Stromal cell of bone marrow (primary cell): ENCODE measurements around the gene FMO3.

Source experiments
- DNase-seq: peaks from one replicate; pipeline ENCODE4 v3.0.0-alpha.2; 2012; ENCODE audit warnings: low read depth

The FMO3 gene

DNA sequence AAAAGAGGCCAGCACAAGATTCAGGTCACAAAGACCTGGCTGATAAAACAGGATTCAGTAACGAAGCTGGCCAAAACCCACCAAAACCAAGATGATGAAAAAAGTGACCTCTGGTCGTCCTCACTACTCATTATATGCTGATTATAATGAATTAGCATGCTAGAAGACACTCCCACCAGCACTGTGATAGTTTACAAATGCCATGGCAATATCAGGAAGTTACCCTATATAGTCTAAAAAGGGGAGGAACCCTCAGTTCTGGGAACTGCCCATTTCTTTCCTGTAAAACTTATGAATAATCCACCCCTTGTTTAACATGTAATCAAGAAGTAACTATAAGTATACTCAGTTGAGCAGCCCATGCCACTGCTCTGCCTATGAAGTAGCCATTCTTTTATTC lies 68.4 kb downstream of the FMO3 start:
- no peak for DNase-seq

DNA sequence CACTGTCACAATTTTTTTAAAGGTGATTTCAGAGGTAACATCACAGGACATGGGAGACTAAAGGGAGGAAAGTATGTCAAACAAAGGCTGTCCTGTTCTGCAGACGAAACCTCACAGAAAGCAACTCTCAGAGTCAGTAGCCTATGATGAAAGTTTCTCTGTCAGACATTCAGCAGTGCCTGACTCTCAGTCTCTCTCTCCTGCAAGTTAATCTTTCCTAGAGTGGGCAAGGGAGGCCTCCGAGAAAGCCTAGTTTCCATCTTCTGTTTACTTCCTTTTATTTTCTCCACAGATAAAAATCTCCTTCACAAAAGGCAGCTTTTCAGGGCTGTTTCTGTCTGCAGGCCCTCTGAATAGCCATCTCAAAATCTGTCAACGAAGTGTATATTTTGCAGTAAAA lies 69.5 kb downstream of the FMO3 start:
- DNase-seq = no peak

DNA sequence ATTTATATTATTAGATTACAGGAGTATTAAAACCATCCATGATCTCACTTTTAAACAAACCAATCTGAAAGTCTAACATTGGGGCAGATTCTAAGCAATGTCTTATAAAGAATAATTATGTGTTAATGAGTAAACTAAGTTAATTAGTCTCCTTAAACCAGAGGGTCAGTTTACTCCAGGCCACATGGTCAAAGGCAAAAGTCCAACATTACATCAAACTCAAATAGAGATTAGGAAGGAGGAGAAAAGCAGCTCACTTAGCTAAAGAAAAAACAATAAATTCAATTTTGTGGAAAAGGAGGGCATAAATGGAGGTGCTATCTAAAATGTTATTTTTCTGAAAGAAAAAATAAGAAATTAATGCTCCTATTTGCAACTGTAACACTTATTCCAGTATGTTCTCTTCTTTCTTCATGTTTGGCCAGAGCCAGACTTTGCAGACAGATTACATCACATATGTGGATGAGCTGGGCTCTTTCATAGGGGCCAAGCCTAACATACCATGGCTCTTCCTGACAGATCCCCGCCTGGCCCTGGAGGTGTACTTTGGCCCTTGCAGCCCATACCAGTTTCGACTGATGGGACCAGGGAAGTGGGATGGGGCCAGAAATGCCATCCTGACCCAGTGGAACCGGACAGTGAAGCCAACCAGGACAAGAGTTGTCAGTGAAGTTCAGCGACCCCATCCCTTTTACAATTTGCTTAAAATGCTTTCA lies 70.1 kb downstream of the FMO3 start:
- no peak for DNase-seq

DNA sequence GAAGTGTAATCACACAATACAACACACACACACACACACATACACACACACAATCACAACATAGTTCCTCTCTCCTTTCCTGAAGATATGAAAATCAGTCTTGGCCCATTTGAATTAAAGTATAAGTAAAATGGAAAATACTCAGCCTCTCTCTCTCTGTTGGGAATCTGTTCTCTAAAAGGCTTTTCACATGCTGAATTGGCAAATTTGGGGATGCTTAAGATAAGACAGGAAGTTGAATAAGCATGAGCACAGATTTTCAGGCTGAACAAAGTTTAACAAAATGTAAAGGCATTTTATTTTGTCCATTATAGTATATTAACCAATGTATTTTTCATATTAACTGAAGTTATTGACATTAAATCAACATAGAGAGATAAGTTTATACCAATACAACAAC lies 70.7 kb downstream of the FMO3 start:
- DNase-seq = no peak

DNA sequence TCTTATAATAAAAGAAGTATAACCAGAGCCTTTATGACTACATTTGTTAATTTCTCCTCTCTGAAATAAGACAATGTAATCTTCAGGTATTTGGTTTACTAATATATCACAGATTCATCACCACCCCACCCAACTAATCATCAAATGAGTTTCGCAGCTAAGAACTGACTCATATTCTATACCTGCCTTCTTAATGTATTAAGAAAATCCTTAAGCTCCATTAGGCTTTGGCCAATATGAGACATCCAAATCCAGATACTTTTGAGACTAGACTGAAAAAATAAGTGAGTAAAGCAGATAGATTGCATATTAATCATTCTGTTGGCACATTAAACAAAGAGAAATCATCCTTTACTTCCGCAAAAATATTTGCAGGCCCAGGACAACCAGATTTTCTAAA lies 75.7 kb downstream of the FMO3 start:
- DNase-seq = no peak
